Thyroid gland (tissue), 4 donors: ENCODE results near the gene SAMD14. TPM values are rescaled to one million over a fixed set of nuclear protein-coding genes. Genes with fewer than 3 reads are reported as not detected.

ENCODE experiments used
- DNase-seq, 2 donors: peaks; one replicate each; pipeline ENCODE4 v3.0.0-alpha.2; 2019
- H3K27ac ChIP-seq, 3 donors: fragments of 200-600 bp; sonication (generic); 1 replicate in 2 of 3; 2 replicates in 1 of 3; pipeline ENCODE4 v1.5.1; 2016 to 2019; ENCODE audit warnings: mild to moderate bottlenecking in 1 of 3, moderate library complexity in 1 of 3
- H3K27me3 ChIP-seq: fragments of 200-600 bp; sonication (generic); one replicate; pipeline ENCODE4 v1.5.1; 2019
- H3K36me3 ChIP-seq, 2 donors: fragments of 200-600 bp; sonication (generic); one replicate each; pipeline ENCODE4 v1.5.1; 2016 to 2019
- H3K4me1 ChIP-seq, 2 donors: fragments of 200-600 bp; sonication (generic); one replicate each; pipeline ENCODE4 v1.5.1; 2017 to 2019
- H3K4me3 ChIP-seq, 3 donors: fragments of 200-600 bp; sonication (generic); replicated peaks in 1 of 3; 1 replicate in 2 of 3; 2 replicates in 1 of 3; pipeline ENCODE4 v1.5.1; 2016; ENCODE audit warnings: mild to moderate bottlenecking in 1 of 3
- H3K9me3 ChIP-seq: fragments of 200-600 bp; sonication (generic); one replicate; pipeline ENCODE4 v1.5.1; 2017
- CTCF ChIP-seq, 6 experiments: fragments of 200-600 bp in 3 of 6; fragments of 450-650 bp in 3 of 6; sonication (generic) in 3 of 6; IDR thresholded peaks; one replicate each; pipeline ENCODE4 v1.5.1; 2016 to 2019; ENCODE audit warnings: antibody characterized with exemption in 6 of 6, mild to moderate bottlenecking in 2 of 6, inconsistent platforms in 1 of 6, moderate library complexity in 1 of 6
- POLR2A ChIP-seq, 2 donors: fragments of 450-650 bp; IDR thresholded peaks; one replicate each; pipeline ENCODE4 v1.6.1; 2017; ENCODE audit warnings: antibody characterized with exemption in 2 of 2, mild to moderate bottlenecking in 2 of 2, moderate library complexity in 1 of 2
- WGBS, 2 donors: methylation state at CpG; one replicate each; pipeline ENCODE4 v1.1.5; 2017; 5-methylcytosine and 5-hydroxymethylcytosine counted together
- intact Hi-C: fragments of 100-400 bp; cut with DNase I; formaldehyde crosslinking; loops from one replicate; pipeline ENCODE4 v1.15.1; 2023
- total RNA-seq, 4 donors: library from RNA; depleted of rRNA; stranded (reverse); fragments of >200 nt; gene quantifications; one replicate each; pipeline ENCODE4 v1.2.3, GENCODE V29; 2016

SAMD14 gene
- total RNA-seq, 4 donors from 2014 or later = 0.24 to 0.81 (median 0.58) TPM

- peak; percentile 62 to 74 for DNase-seq
- 61 to 66% methylated on average over 6 to 10 of the region's 10 CpGs for WGBS, 2 donors
- Histone ChIP-seq H3K4me3 (no peak overlapping the region), H3K27me3 (no peaks in the 10 kb centered on the region), H3K36me3 (peaks cover 14 to 28% of the 10 kb centered on the region in 2 donors), H3K9me3 (no peaks in the 10 kb centered on the region), H3K27ac (no peak overlapping the region), H3K4me1 (no peaks in the 10 kb centered on the region)
- intact Hi-C loops = no loop called here
- TF ChIP-seq POLR2A (IDR thresholded peaks at IDR 0.05) (no peak), CTCF (IDR thresholded peaks at IDR 0.05) (peak; percentile 86 to 94 (median 92))
Observed at GRCh38 chr17:50087246-50087911, 42.6 kb downstream of the SAMD14 start.

GRCh38 chr17:50081757-50082156, 48.2 kb downstream of the SAMD14 start:
- 87 to 90% methylated on average over 5 of the region's 5 CpGs for WGBS, 2 donors
- intact Hi-C loops = no loop called here
- H3K4me1 ChIP-seq = no peaks in the 10 kb centered on the region
- no peaks in the 10 kb centered on the region for H3K9me3 ChIP-seq
- peaks cover 55 to 56% of the 10 kb centered on the region in 2 donors for H3K36me3 ChIP-seq
- DNase-seq = no peak
- no peak overlapping the region for H3K4me3 ChIP-seq
- no peak overlapping the region for H3K27ac ChIP-seq
- TF ChIP-seq CTCF (IDR thresholded peaks at IDR 0.05) (no peak), POLR2A (IDR thresholded peaks at IDR 0.05) (no peak)
- no peaks in the 10 kb centered on the region for H3K27me3 ChIP-seq

- Histone ChIP-seq H3K4me1 (no peaks in the 10 kb centered on the region), H3K27me3 (no peaks in the 10 kb centered on the region), H3K36me3 (peaks cover 60 to 64% of the 10 kb centered on the region in 2 donors), H3K9me3 (no peaks in the 10 kb centered on the region), H3K4me3 (no peak overlapping the region), H3K27ac (no peak overlapping the region)
- 82 to 92% methylated on average over 7 of the region's 7 CpGs for WGBS, 2 donors
- intact Hi-C loops = no loop called here
- TF ChIP-seq CTCF (IDR thresholded peaks at IDR 0.05) (no peak), POLR2A (IDR thresholded peaks at IDR 0.05) (no peak)
- DNase-seq = no peak
Observed at GRCh38 chr17:50080827-50081226, 49.1 kb downstream of the SAMD14 start.

GRCh38 chr17:50080096-50080480, 49.9 kb downstream of the SAMD14 start:
- no peak overlapping the region for H3K27ac ChIP-seq
- H3K27me3 ChIP-seq = no peaks in the 10 kb centered on the region
- H3K36me3 ChIP-seq = peaks cover 67 to 70% of the 10 kb centered on the region in 2 donors
- no peak for DNase-seq
- H3K4me3 ChIP-seq = no peak overlapping the region
- no peaks in the 10 kb centered on the region for H3K4me1 ChIP-seq
- TF ChIP-seq CTCF (IDR thresholded peaks at IDR 0.05) (no peak), POLR2A (IDR thresholded peaks at IDR 0.05) (no peak)
- 94 to 96% methylated on average over 11 of the region's 11 CpGs for WGBS, 2 donors
- intact Hi-C loops = no loop called here
- no peaks in the 10 kb centered on the region for H3K9me3 ChIP-seq

GRCh38 chr17:50079334-50080095, 50.4 kb downstream of the SAMD14 start:
- Histone ChIP-seq H3K4me1 (no peaks in the 10 kb centered on the region), H3K9me3 (no peaks in the 10 kb centered on the region), H3K4me3 (no peak overlapping the region), H3K36me3 (peaks cover 71 to 72% of the 10 kb centered on the region in 2 donors), H3K27me3 (no peaks in the 10 kb centered on the region), H3K27ac (no peak overlapping the region)
- DNase-seq = no peak
- WGBS, 2 donors = 82 to 92% methylated on average over 12 of the region's 12 CpGs
- TF ChIP-seq POLR2A (IDR thresholded peaks at IDR 0.05) (no peak), CTCF (IDR thresholded peaks at IDR 0.05) (peak in 1 of 6 experiments; percentile 11)
- intact Hi-C loops = no loop called here
